OCI-M2 (cell line): Measurements from ENCODE around the gene TAB2.

ENCODE experiments used
- DNase-seq: peaks from one replicate; lab custom pipeline; 2025; ENCODE audit not compliant: unreplicated experiment; lab: John Stamatoyannopoulos, UW

Gene TAB2

GRCh38 chr6:149366267-149366921 is 48.9 kb downstream of the TAB2 start:
- DNase-seq, result no peak

- no peak for DNase-seq
These were observed 50.6 kb downstream of the TAB2 start for GRCh38 chr6:149368065-149368464.

- DNase-seq, result no peak
These were observed 53.6 kb downstream of the TAB2 start for GRCh38 chr6:149371154-149371553.

- no peak for DNase-seq
These were observed 54.5 kb downstream of the TAB2 start for GRCh38 chr6:149372062-149372461.

GRCh38 chr6:149373511-149373910 is 56.0 kb downstream of the TAB2 start:
- DNase-seq, result no peak

GRCh38 chr6:149379977-149380376 is 62.5 kb downstream of the TAB2 start:
- DNase-seq, result no peak

- DNase-seq, result no peak
These were observed 63.0 kb downstream of the TAB2 start for GRCh38 chr6:149380523-149380922.

- DNase-seq, result no peak
These were observed 65.9 kb downstream of the TAB2 start for GRCh38 chr6:149383371-149383770.

- DNase-seq, result no peak
These were observed 67.0 kb downstream of the TAB2 start for GRCh38 chr6:149384464-149384863.

- DNase-seq, result no peak
These were observed 68.6 kb downstream of the TAB2 start for GRCh38 chr6:149385998-149386646.

- no peak for DNase-seq
These were observed 70.4 kb downstream of the TAB2 start for GRCh38 chr6:149387779-149388512.

- no peak for DNase-seq
These were observed 72.2 kb downstream of the TAB2 start for GRCh38 chr6:149389509-149390297.

GRCh38 chr6:149392093-149392492 is 74.6 kb downstream of the TAB2 start:
- DNase-seq, result no peak

GRCh38 chr6:149392535-149392934 is 75.0 kb downstream of the TAB2 start:
- no peak for DNase-seq

GRCh38 chr6:149393002-149393679 is 75.6 kb downstream of the TAB2 start:
- DNase-seq, result no peak

- no peak for DNase-seq
These were observed 77.7 kb downstream of the TAB2 start for GRCh38 chr6:149395185-149395584.

- DNase-seq, result no peak
These were observed 79.9 kb downstream of the TAB2 start for GRCh38 chr6:149397384-149397783.

GRCh38 chr6:149400050-149400449 is 82.5 kb downstream of the TAB2 start, which contains the start of gene SUMO4:
SUMO4 (plus strand) TSS chr6:149400262; CDS start chr6:149400392, 130 bp downstream.
- no peak for DNase-seq

GRCh38 chr6:149403534-149403933 is 86.0 kb downstream of the TAB2 start:
- DNase-seq, result no peak

- no peak for DNase-seq
These were observed 88.6 kb downstream of the TAB2 start for GRCh38 chr6:149405823-149406765.
